HEK293T (cell line): ENCODE results near the gene PCDH9.

Experiments used
- CTCF ChIA-PET: fragments of 350-600 bp; formaldehyde crosslinking; extraction: SDS; loops from one replicate; lab custom pipeline; 2021; ENCODE audit warnings: antibody characterized with exemption, inconsistent platforms; lab: Yijun Ruan, JAX
- POLR2A ChIA-PET: fragments of 350-600 bp; formaldehyde crosslinking; extraction: SDS; loops from one replicate; lab custom pipeline; 2020; ENCODE audit warnings: antibody characterized with exemption, inconsistent platforms; lab: Yijun Ruan, JAX
- DNase-seq: peaks from one replicate; pipeline ENCODE4 v3.0.0; 2012; ENCODE audit warnings: mixed read lengths; ENCODE audit errors: extremely low spot score
- ARNT ChIP-seq: fragments of 450-650 bp; IDR thresholded peaks from 2 replicates; pipeline ENCODE4 v1.6.1; 2017; ENCODE audit warnings: mild to moderate bottlenecking
- BHLHE40 ChIP-seq: fragments of 450-650 bp; IDR thresholded peaks from 2 replicates; pipeline ENCODE4 v1.6.1; 2016; ENCODE audit warnings: mild to moderate bottlenecking, moderate library complexity, borderline replicate concordance
- CTBP1 ChIP-seq: fragments of 450-650 bp; IDR thresholded peaks from 2 replicates; pipeline ENCODE4 v1.6.1; 2016; ENCODE audit warnings: borderline replicate concordance
- ELF4 ChIP-seq: fragments of 450-650 bp; IDR thresholded peaks from 2 replicates; pipeline ENCODE4 v1.6.1; 2017; ENCODE audit warnings: antibody characterized with exemption
- FOXA1 ChIP-seq: fragments of 450-650 bp; IDR thresholded peaks from 2 replicates; pipeline ENCODE4 v1.6.1; 2016; ENCODE audit warnings: mild to moderate bottlenecking
- FOXK2 ChIP-seq: fragments of 450-650 bp; IDR thresholded peaks from 2 replicates; pipeline ENCODE4 v1.6.1; 2016; ENCODE audit warnings: mild to moderate bottlenecking
- FOXM1 ChIP-seq: fragments of 450-650 bp; IDR thresholded peaks from 2 replicates; pipeline ENCODE4 v1.6.1; 2017; ENCODE audit warnings: mild to moderate bottlenecking, borderline replicate concordance
- HDGF ChIP-seq: fragments of 450-650 bp; IDR thresholded peaks from 2 replicates; pipeline ENCODE4 v1.6.1; 2017; ENCODE audit warnings: antibody characterized with exemption, borderline replicate concordance
- L3MBTL2 ChIP-seq: fragments of 450-650 bp; conservative IDR thresholded peaks from 2 replicates; pipeline ENCODE4 v1.6.1; 2016; ENCODE audit warnings: mild to moderate bottlenecking
- LEF1 ChIP-seq: fragments of 450-650 bp; IDR thresholded peaks from 2 replicates; pipeline ENCODE4 v1.6.1; 2017; ENCODE audit warnings: mild to moderate bottlenecking, borderline replicate concordance
- NFRKB ChIP-seq: fragments of 450-650 bp; IDR thresholded peaks from 2 replicates; pipeline ENCODE4 v1.6.1; 2016; ENCODE audit warnings: mild to moderate bottlenecking, moderate library complexity
- SP1 ChIP-seq: fragments of 450-650 bp; IDR thresholded peaks from 2 replicates; pipeline ENCODE4 v1.6.1; 2017
- SUZ12 ChIP-seq: fragments of 450-650 bp; IDR thresholded peaks from 2 replicates; pipeline ENCODE4 v1.6.1; 2016; ENCODE audit warnings: mild to moderate bottlenecking
- TARDBP ChIP-seq: fragments of 450-650 bp; IDR thresholded peaks from 2 replicates; pipeline ENCODE4 v1.6.1; 2016
- ZNF384 ChIP-seq: fragments of 450-650 bp; IDR thresholded peaks from 2 replicates; pipeline ENCODE4 v1.6.1; 2016
- TF ChIP-seq, protein P1 (sequence below): fragments of 450-650 bp; IDR thresholded peaks from 2 replicates; pipeline ENCODE4 v1.6.1; 2016

PCDH9 gene

DNA sequence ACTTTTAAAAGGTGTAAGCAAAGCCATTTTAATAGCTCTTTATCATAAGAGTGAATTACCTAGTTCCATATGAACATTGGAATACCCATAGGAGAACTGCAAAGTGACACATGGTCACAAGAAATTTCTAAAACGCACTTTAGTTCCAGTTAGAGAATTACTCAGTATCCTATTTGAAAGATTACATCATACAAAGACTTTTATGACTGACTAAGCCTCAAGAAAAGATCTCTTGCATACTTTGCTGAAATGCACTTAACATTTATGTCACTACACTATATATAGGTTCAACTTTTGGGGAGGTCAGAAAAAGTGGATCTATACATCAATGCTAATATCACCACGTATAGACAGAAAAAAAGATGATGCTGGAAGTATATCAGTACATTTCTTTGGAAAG lies 7.1 kb downstream of the PCDH9 start:
- DNase-seq = no peak
- ChIA-PET POLR2A (interaction anchor here (1.8 kb wide), 1 partner anchor 9 kb away, joined by 5 read pairs; no protein-coding TSS in a partner anchor), CTCF (interaction anchor here (0.5 to 2.5 kb wide), 7 partner anchors 10 to 533 kb away, joined by 3 to 12 read pairs (median 3); no protein-coding TSS in a partner anchor)
- TF ChIP-seq ELF4 (no peak), FOXA1 (no peak), NFRKB (no peak), LEF1 (no peak), SP1 (no peak), FOXM1 (no peak), ARNT (no peak), BHLHE40 (no peak), TARDBP (no peak), ZNF384 (no peak), HDGF (no peak), L3MBTL2 (no peak), FOXK2 (no peak), SUZ12 (no peak), CTBP1 (no peak)
- TF ChIP-seq, protein P1, sequence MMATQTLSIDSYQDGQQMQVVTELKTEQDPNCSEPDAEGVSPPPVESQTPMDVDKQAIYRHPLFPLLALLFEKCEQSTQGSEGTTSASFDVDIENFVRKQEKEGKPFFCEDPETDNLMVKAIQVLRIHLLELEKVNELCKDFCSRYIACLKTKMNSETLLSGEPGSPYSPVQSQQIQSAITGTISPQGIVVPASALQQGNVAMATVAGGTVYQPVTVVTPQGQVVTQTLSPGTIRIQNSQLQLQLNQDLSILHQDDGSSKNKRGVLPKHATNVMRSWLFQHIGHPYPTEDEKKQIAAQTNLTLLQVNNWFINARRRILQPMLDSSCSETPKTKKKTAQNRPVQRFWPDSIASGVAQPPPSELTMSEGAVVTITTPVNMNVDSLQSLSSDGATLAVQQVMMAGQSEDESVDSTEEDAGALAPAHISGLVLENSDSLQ = no peak

DNA sequence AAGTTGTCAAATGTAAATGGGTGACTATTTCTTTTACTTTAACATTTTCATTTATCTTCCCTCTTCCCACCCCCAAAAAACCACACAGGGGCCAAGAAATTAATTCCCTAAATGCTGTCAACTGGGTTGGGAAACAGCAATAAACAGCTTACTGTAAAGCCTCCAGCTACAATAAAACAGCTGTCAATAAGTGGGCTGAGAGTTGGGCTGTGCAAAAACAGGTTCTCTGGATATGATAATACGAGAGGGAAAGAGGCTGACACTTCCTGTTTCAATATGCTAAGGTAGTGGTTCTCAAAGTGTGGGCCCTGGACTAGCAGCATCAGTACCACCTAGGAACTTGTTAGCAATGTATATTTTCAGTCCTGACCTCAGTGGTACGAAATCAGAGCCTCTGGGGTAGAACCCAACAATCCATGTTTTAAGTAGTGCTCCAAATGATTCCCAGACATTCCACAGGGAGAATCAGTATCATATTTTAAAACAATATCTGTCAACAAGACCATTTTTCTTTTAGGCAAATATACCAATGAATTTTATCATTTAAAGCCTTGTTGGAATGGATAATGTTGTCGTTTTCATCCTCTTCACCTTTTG lies 8.4 kb downstream of the PCDH9 start:
- peak; percentile 61 for DNase-seq
- TF ChIP-seq FOXK2 (no peak), ZNF384 (no peak), SP1 (no peak), CTBP1 (no peak), FOXM1 (no peak), ELF4 (no peak), LEF1 (no peak), ARNT (no peak), HDGF (no peak), L3MBTL2 (no peak), NFRKB (no peak), FOXA1 (no peak), BHLHE40 (no peak), SUZ12 (no peak), TARDBP (no peak)
- TF ChIP-seq, protein P1 = no peak
- POLR2A ChIA-PET = interaction anchor here (1.8 kb wide), 1 partner anchor 10 kb away, joined by 5 read pairs; no protein-coding TSS in a partner anchor
- CTCF ChIA-PET = interaction anchor here (0.7 to 1.1 kb wide), 4 partner anchors 35 to 527 kb away, joined by 3 read pairs; no protein-coding TSS in a partner anchor

DNA sequence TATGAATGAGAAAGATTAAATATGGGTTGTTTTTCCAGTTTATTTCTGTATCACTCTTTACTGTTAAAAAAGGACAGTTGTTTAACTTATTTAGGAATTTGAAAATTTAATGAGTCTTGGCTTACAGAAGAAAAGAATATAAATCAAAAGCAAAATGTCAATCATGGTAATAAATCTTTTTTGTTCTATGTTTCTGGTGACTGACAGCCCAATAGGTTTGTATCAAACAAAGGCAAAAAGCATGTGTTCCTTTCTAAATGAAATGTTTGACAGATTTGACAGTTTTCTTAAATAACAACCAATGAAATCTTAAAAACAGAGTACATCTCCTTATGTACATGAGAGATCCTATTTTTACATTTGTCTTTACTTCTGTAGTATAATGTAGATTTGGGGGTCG lies 11.0 kb downstream of the PCDH9 start:
- no peak for DNase-seq
- CTCF ChIA-PET = no interaction called here
- POLR2A ChIA-PET = interaction anchor here (0.6 to 1.5 kb wide), 2 partner anchors 11 to 38 kb away, joined by 3 to 5 read pairs; partner anchors contain the start of gene PCDH9
- TF ChIP-seq, protein P1 = peak; percentile 96
- TF ChIP-seq SUZ12 = no peak

DNA sequence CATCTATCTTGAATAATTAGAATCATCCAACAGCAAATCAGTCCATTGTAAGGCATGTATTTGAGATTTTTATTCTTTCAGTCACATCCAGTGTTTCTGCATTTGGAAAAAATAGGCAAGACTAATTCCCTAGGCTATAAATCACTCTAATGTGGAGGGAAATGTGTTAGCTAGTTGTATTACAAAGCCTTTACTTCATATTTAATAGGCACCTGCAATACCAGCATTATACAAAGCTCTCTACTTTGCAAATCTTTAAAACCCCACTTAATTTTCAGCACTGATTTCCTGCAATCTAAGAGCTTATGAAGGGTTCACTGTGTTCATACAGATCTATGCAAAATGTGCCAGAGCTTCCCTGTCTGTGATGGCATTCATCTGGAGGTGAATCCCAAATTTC lies 12.3 kb downstream of the PCDH9 start:
- ChIA-PET POLR2A (interaction anchor here (1.1 to 1.2 kb wide), 2 partner anchors 12 to 97 kb away, joined by 3 read pairs; no protein-coding TSS in a partner anchor), CTCF (interaction anchor here (0.9 to 1.2 kb wide), 2 partner anchors 11 to 31 kb away, joined by 3 read pairs; no protein-coding TSS in a partner anchor)
- DNase-seq = no peak

DNA sequence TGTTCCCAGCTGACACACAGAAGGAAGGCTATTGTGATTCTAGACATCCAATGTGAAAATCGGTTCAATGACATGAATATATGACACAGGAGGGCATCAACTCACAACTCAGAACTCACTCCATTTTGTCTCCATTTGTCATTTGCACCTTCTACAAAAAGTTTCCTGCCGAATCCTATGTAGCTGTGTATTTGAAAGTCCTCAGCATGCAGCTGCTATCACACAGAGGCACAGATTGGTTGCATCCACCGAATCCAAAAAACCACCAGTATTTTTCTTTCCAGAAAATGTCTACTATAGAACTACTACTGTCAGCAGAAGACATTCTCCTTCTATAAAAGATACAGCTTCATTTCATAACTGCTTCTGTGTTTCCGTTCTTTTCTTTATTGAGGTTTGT lies 13.3 kb downstream of the PCDH9 start:
- TF ChIP-seq HDGF (no peak), NFRKB (no peak), BHLHE40 (no peak), CTBP1 (no peak), ELF4 (no peak), ZNF384 (no peak), SP1 (no peak)
- TF ChIP-seq, protein P1 = no peak
- POLR2A ChIA-PET = no interaction called here
- CTCF ChIA-PET = interaction anchor here (0.6 kb wide), 1 partner anchor 325 kb away, joined by 3 read pairs; no protein-coding TSS in a partner anchor
- DNase-seq = no peak

More for the DNA sequence above, 12.3 kb downstream of the PCDH9 start:
- TF ChIP-seq ELF4 (no peak), ZNF384 (no peak), BHLHE40 (no peak)
- TF ChIP-seq, protein P1 = peak; percentile 51
